Heart left ventricle (tissue), 13 donors: ENCODE results near the gene RAB22A.

Experiments
- POLR2A ChIP-seq, 2 donors: fragments of 450-650 bp; IDR thresholded peaks; one replicate each; pipeline ENCODE4 v1.6.1; 2017; ENCODE audit warnings: antibody characterized with exemption in 2 of 2, mild to moderate bottlenecking in 2 of 2, moderate library complexity in 2 of 2
- TF ChIP-seq, protein P1 (sequence below), 12 donors: fragments of 200-600 bp; sonication (generic) in 4 of 12; IDR thresholded peaks; one replicate each; pipeline versions ENCODE4 v1.5.0 to v1.8.0; 2018 to 2022; ENCODE audit warnings: antibody characterized with exemption in 12 of 12, mild to moderate bottlenecking in 5 of 12
- donor health status: ischemic (EF 13 %, LVEDD 7.1; RV severe dilation, severe dysfunction).
- donor health status: DM: no; HTN: yes; CAD: no.
- donor health status: DM: no; HTN: no; CAD: no.
- donor health status: ischemic (EF 25% LVEDD 6.9; RV normal size, moderate dysfunction).
- donor health status: ischemic (EF 25% LVEDD 5.7; RV mildly dilated, moderate dysfunction).
- donor health status: ischemic (EF 35%, LVEDD 5.7; RV mildly dilated, moderate dysfunction).
- donor health status: nonischemic (EF 11% LVEDD 7.7; RV severe dilation, severe dysfunction).
- donor health status: DM: yes; HTN: yes; CAD: no.
- donor health status: PGD.
- donor health status: ischemic (EF 29% LVEDD 5.4; RV normal size, mild dysfunction).
- donor health status: nonischemic (EF 23%, LVEDD 6.1; RV moderate dilation, normal function).

DNA sequence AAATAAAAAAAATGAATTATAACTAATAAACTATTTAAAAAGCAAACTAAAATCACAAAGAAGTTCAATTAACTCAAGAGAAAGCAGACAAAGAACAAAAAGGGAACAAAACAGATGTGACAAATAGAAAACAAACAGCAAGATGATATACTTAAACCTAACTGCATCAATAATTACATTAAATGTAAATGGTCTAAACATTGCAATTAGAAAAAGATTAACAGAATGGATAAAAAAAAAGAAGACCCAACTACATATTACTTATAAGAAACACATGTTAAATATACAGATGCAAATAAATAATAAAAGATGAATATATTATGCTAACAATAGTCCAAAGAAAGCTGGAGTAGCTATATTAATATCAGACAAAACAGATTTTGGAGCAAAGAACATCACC, 35.1 kb upstream of the RAB22A start:
- TF ChIP-seq, protein P1, sequence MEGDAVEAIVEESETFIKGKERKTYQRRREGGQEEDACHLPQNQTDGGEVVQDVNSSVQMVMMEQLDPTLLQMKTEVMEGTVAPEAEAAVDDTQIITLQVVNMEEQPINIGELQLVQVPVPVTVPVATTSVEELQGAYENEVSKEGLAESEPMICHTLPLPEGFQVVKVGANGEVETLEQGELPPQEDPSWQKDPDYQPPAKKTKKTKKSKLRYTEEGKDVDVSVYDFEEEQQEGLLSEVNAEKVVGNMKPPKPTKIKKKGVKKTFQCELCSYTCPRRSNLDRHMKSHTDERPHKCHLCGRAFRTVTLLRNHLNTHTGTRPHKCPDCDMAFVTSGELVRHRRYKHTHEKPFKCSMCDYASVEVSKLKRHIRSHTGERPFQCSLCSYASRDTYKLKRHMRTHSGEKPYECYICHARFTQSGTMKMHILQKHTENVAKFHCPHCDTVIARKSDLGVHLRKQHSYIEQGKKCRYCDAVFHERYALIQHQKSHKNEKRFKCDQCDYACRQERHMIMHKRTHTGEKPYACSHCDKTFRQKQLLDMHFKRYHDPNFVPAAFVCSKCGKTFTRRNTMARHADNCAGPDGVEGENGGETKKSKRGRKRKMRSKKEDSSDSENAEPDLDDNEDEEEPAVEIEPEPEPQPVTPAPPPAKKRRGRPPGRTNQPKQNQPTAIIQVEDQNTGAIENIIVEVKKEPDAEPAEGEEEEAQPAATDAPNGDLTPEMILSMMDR (IDR thresholded peaks at IDR 0.05) = no peak
- TF ChIP-seq POLR2A (IDR thresholded peaks at IDR 0.05) = no peak
